Tibial nerve (tissue), 3 donors: ENCODE results near the gene TMEM101.

ENCODE experiments used
- CTCF ChIP-seq, 5 experiments: fragments of 200-600 bp in 3 of 5; fragments of 450-650 bp in 2 of 5; sonication (generic) in 3 of 5; IDR thresholded peaks; one replicate each; pipeline ENCODE4 v1.5.1; 2016 to 2019; ENCODE audit warnings: antibody characterized with exemption in 5 of 5, mild to moderate bottlenecking in 3 of 5, moderate library complexity in 2 of 5
- POLR2A ChIP-seq, 2 donors: fragments of 450-650 bp; IDR thresholded peaks; one replicate each; pipeline ENCODE4 v1.6.1; 2017; ENCODE audit warnings: antibody characterized with exemption in 2 of 2, mild to moderate bottlenecking in 2 of 2, moderate library complexity in 2 of 2

DNA sequence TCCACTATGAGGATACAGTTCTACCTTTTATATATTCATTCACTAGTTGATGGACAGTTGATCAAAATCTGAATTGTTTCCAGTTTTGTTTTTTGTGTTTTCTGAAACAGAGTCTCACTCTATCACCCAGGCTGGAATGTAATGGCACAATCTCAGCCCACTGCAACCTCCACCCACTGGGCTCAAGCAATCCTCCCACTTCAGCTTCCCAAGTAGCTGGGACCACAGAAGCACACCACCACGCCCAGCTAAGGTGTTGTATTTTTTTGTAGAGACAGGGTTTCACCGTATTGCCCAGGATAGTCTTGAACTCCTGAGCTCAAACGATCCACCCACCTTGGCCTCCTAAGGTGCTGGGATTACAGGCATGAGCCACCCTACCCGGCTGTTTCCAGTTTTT, 30.7 kb upstream of the TMEM101 start:
- no peak for TF ChIP-seq CTCF (IDR thresholded peaks at IDR 0.05)
- no peak for TF ChIP-seq POLR2A (IDR thresholded peaks at IDR 0.05)
